SK-N-SH treated with all-trans-retinoic acid at 6 μM for 48 hours (cell line): Measurements from ENCODE around the gene CCM2.

Experiments
- ATAC-seq: fragments of 200-7000 bp; cut with Tn5 transposase; 3 replicates; pipeline ENCODE4 v1.9.1; 2020; ENCODE audit warnings: mild to moderate bottlenecking, moderate library complexity
- ARNTL ChIP-seq: fragments of 450-650 bp; formaldehyde crosslinking; IDR thresholded peaks from 2 replicates; pipeline ENCODE4 v1.5.0; 2020; ENCODE audit warnings: low read depth, mild to moderate bottlenecking, moderate library complexity, borderline replicate concordance
- BACH2 ChIP-seq: fragments of 250-450 bp; sonication (Bioruptor Pico); IDR thresholded peaks from 2 replicates; pipeline ENCODE4 v1.9.0; 2021; ENCODE audit warnings: mild to moderate bottlenecking, borderline replicate concordance
- CREB5 ChIP-seq: fragments of 250-450 bp; sonication (Bioruptor Pico); IDR thresholded peaks from 2 replicates; pipeline ENCODE4 v1.5.1; 2020; ENCODE audit warnings: low read depth, mild to moderate bottlenecking, moderate library complexity
- CSDC2 ChIP-seq: fragments of 250-450 bp; sonication (Bioruptor Pico); IDR thresholded peaks from 2 replicates; pipeline ENCODE4 v1.5.0; 2020; ENCODE audit warnings: mild to moderate bottlenecking, moderate library complexity
- ESRRG ChIP-seq: fragments of 250-450 bp; sonication (Bioruptor Pico); IDR thresholded peaks from 2 replicates; pipeline ENCODE4 v1.6.1; 2021; ENCODE audit warnings: mild to moderate bottlenecking
- GLIS3 ChIP-seq: fragments of 250-450 bp; sonication (Bioruptor Pico); IDR thresholded peaks from 2 replicates; pipeline ENCODE4 v1.5.0; 2020; ENCODE audit warnings: mild to moderate bottlenecking, moderate library complexity
- ISL1 ChIP-seq: fragments of 250-450 bp; sonication (Bioruptor Pico); IDR thresholded peaks from 2 replicates; pipeline ENCODE4 v2.1.2; 2022; ENCODE audit warnings: mild to moderate bottlenecking, moderate library complexity
- OSR1 ChIP-seq: fragments of 250-450 bp; sonication (Bioruptor Pico); IDR thresholded peaks from 2 replicates; pipeline ENCODE4 v1.8.0; 2022; ENCODE audit warnings: moderate library complexity, mild to moderate bottlenecking, inconsistent platforms
- PATZ1 ChIP-seq: fragments of 250-450 bp; sonication (Bioruptor Pico); IDR thresholded peaks from 2 replicates; pipeline ENCODE4 v1.8.0; 2020; ENCODE audit warnings: mild to moderate bottlenecking, moderate library complexity, borderline replicate concordance
- PPARA ChIP-seq: fragments of 250-450 bp; sonication (Bioruptor Pico); IDR thresholded peaks from 2 replicates; pipeline ENCODE4 v1.5.0; 2020; ENCODE audit warnings: mild to moderate bottlenecking, borderline replicate concordance
- RARB ChIP-seq: fragments of 250-450 bp; sonication (Bioruptor Pico); IDR thresholded peaks from 2 replicates; pipeline ENCODE4 v1.8.0; 2021; ENCODE audit warnings: mild to moderate bottlenecking, moderate library complexity
- SNAI2 ChIP-seq: fragments of 250-450 bp; sonication (Bioruptor Pico); IDR thresholded peaks from 2 replicates; pipeline ENCODE4 v1.5.0; 2020; ENCODE audit warnings: mild to moderate bottlenecking, moderate library complexity
- TCF4 ChIP-seq: fragments of 250-450 bp; sonication (Bioruptor Pico); IDR thresholded peaks from 2 replicates; pipeline ENCODE4 v1.8.0; 2021; ENCODE audit warnings: mild to moderate bottlenecking, moderate library complexity, borderline replicate concordance
- TOX ChIP-seq: fragments of 250-450 bp; sonication (Bioruptor Pico); IDR thresholded peaks from 2 replicates; pipeline ENCODE4 v1.8.0; 2021; ENCODE audit warnings: mild to moderate bottlenecking, moderate library complexity, borderline replicate concordance
- TSHZ2 ChIP-seq: fragments of 250-450 bp; sonication (Bioruptor Pico); IDR thresholded peaks from 2 replicates; pipeline ENCODE4 v1.5.0; 2020; ENCODE audit warnings: mild to moderate bottlenecking, moderate library complexity
- ZC3H10 ChIP-seq: fragments of 250-450 bp; sonication (Bioruptor Pico); IDR thresholded peaks from 2 replicates; pipeline ENCODE4 v1.5.1; 2021; ENCODE audit warnings: mild to moderate bottlenecking, moderate library complexity
- ZFP3 ChIP-seq: fragments of 250-450 bp; sonication (Bioruptor Pico); IDR thresholded peaks from 2 replicates; pipeline ENCODE4 v1.5.0; 2020; ENCODE audit warnings: mild to moderate bottlenecking, moderate library complexity
- ZFP30 ChIP-seq: fragments of 450-650 bp; formaldehyde crosslinking; IDR thresholded peaks from 2 replicates; pipeline ENCODE4 v1.5.0; 2022; ENCODE audit warnings: mild to moderate bottlenecking, moderate library complexity
- ZNF565 ChIP-seq: fragments of 450-650 bp; formaldehyde crosslinking; conservative IDR thresholded peaks from 2 replicates; pipeline ENCODE4 v1.5.0; 2020; ENCODE audit warnings: low read depth, mild to moderate bottlenecking, moderate library complexity
- ZNF70 ChIP-seq: fragments of 450-650 bp; formaldehyde crosslinking; IDR thresholded peaks from 2 replicates; pipeline ENCODE4 v1.5.0; 2020; ENCODE audit warnings: mild to moderate bottlenecking, moderate library complexity
- ZNF8 ChIP-seq: fragments of 450-650 bp; formaldehyde crosslinking; IDR thresholded peaks from 2 replicates; pipeline ENCODE4 v1.5.0; 2020; ENCODE audit warnings: mild to moderate bottlenecking, moderate library complexity
- TF ChIP-seq, protein P1 (sequence below): fragments of 250-450 bp; sonication (Bioruptor Pico); IDR thresholded peaks from 2 replicates; pipeline ENCODE4 v1.8.0; 2021; ENCODE audit warnings: low read depth, mild to moderate bottlenecking, moderate library complexity, borderline replicate concordance
- TF ChIP-seq, protein P2 (sequence below): fragments of 250-450 bp; sonication (Bioruptor Pico); IDR thresholded peaks from 2 replicates; pipeline ENCODE4 v1.5.1; 2021; ENCODE audit warnings: mild to moderate bottlenecking, moderate library complexity

The CCM2 gene

GRCh38 chr7:44981035-44981706 lies 18.8 kb upstream of the CCM2 start:
- ATAC-seq = no peak; the same call in 1 of the 3 replicates
- no peak for TF ChIP-seq ESRRG (CRISPR knock-in tag)
- no peak for TF ChIP-seq ZNF565 (CRISPR knock-in tag)
- TF ChIP-seq PATZ1 (CRISPR knock-in tag) = no peak
- TF ChIP-seq CREB5 (CRISPR knock-in tag) = no peak
- no peak for TF ChIP-seq ZFP30 (CRISPR knock-in tag)
- TF ChIP-seq OSR1 (CRISPR knock-in tag) = no peak
- TF ChIP-seq BACH2 = no peak
- TF ChIP-seq ARNTL (CRISPR knock-in tag) = no peak
- no peak for TF ChIP-seq CSDC2
- no peak for TF ChIP-seq SNAI2
- no peak for TF ChIP-seq TSHZ2 (CRISPR knock-in tag)
- TF ChIP-seq, protein P1, sequence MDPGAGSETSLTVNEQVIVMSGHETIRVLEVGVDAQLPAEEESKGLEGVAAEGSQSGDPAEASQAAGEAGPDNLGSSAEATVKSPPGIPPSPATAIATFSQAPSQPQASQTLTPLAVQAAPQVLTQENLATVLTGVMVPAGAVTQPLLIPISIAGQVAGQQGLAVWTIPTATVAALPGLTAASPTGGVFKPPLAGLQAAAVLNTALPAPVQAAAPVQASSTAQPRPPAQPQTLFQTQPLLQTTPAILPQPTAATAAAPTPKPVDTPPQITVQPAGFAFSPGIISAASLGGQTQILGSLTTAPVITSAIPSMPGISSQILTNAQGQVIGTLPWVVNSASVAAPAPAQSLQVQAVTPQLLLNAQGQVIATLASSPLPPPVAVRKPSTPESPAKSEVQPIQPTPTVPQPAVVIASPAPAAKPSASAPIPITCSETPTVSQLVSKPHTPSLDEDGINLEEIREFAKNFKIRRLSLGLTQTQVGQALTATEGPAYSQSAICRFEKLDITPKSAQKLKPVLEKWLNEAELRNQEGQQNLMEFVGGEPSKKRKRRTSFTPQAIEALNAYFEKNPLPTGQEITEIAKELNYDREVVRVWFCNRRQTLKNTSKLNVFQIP (CRISPR knock-in tag) = no peak
- no peak for TF ChIP-seq ISL1 (CRISPR knock-in tag)
- TF ChIP-seq ZC3H10 = no peak
- no peak for TF ChIP-seq TOX
- no peak for TF ChIP-seq ZFP3 (CRISPR knock-in tag)
- TF ChIP-seq, protein P2, sequence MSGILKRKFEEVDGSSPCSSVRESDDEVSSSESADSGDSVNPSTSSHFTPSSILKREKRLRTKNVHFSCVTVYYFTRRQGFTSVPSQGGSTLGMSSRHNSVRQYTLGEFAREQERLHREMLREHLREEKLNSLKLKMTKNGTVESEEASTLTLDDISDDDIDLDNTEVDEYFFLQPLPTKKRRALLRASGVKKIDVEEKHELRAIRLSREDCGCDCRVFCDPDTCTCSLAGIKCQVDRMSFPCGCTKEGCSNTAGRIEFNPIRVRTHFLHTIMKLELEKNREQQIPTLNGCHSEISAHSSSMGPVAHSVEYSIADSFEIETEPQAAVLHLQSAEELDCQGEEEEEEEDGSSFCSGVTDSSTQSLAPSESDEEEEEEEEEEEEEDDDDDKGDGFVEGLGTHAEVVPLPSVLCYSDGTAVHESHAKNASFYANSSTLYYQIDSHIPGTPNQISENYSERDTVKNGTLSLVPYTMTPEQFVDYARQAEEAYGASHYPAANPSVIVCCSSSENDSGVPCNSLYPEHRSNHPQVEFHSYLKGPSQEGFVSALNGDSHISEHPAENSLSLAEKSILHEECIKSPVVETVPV (CRISPR knock-in tag) = no peak
- TF ChIP-seq RARB (CRISPR knock-in tag) = no peak
- TF ChIP-seq PPARA (CRISPR knock-in tag) = no peak

GRCh38 chr7:44982535-44982923 lies 17.5 kb upstream of the CCM2 start:
- no peak for TF ChIP-seq GLIS3 (CRISPR knock-in tag)
- TF ChIP-seq, protein P1 (CRISPR knock-in tag) = no peak
- no peak for TF ChIP-seq ESRRG (CRISPR knock-in tag)
- TF ChIP-seq OSR1 (CRISPR knock-in tag) = no peak
- no peak for TF ChIP-seq SNAI2
- no peak for TF ChIP-seq CREB5 (CRISPR knock-in tag)
- no peak for TF ChIP-seq TCF4 (CRISPR knock-in tag)
- TF ChIP-seq ZNF8 (CRISPR knock-in tag) = no peak
- TF ChIP-seq ZNF565 (CRISPR knock-in tag) = no peak
- TF ChIP-seq, protein P2 (CRISPR knock-in tag) = no peak
- no peak for TF ChIP-seq TOX
- TF ChIP-seq PPARA (CRISPR knock-in tag) = no peak
- no peak for TF ChIP-seq CSDC2
- TF ChIP-seq BACH2 = no peak
- no peak for TF ChIP-seq ZNF70
- no peak for ATAC-seq
